ENCODE results near the gene KDSR.

DNA sequence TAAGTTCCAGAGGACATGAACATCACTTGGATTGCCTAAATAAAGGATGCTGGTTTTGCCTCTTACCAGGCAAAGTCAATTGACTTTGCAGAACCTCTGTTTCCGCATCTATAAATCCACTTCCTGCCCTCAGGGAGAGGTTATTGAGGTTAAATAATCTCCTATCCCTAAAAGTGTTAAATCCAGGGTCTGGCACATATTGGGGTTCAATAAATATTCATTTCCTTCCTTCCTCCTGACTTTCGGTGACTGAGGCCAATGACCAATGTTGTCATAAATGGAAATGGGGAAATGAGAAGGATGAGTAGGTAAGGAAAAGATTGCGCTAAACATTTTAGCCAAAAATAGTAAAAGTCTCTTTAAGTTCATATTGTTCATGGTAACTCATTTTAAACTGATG, 63.5 kb downstream of the KDSR start:
- TF ChIP-seq PHF8 (IDR thresholded peaks at IDR 0.05; ENCODE audit: borderline replicate concordance, low read depth) = no peak
- TF ChIP-seq, protein P1, sequence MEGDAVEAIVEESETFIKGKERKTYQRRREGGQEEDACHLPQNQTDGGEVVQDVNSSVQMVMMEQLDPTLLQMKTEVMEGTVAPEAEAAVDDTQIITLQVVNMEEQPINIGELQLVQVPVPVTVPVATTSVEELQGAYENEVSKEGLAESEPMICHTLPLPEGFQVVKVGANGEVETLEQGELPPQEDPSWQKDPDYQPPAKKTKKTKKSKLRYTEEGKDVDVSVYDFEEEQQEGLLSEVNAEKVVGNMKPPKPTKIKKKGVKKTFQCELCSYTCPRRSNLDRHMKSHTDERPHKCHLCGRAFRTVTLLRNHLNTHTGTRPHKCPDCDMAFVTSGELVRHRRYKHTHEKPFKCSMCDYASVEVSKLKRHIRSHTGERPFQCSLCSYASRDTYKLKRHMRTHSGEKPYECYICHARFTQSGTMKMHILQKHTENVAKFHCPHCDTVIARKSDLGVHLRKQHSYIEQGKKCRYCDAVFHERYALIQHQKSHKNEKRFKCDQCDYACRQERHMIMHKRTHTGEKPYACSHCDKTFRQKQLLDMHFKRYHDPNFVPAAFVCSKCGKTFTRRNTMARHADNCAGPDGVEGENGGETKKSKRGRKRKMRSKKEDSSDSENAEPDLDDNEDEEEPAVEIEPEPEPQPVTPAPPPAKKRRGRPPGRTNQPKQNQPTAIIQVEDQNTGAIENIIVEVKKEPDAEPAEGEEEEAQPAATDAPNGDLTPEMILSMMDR (IDR thresholded peaks at IDR 0.05) = no peak
- TF ChIP-seq RAD21 (conservative IDR thresholded peaks at IDR 0.05 in 1 of 2, IDR thresholded peaks at IDR 0.05 in 1 of 2) = no peak
- TF ChIP-seq NR3C1 (IDR thresholded peaks at IDR 0.05) = no peak
- no peak for TF ChIP-seq POLR2A (IDR thresholded peaks at IDR 0.05; ENCODE audit: low read length)
- TF ChIP-seq EP300 (IDR thresholded peaks at IDR 0.05) = no peak
- no peak for TF ChIP-seq SREBF2 (IDR thresholded peaks at IDR 0.05)
- TF ChIP-seq, protein P2, sequence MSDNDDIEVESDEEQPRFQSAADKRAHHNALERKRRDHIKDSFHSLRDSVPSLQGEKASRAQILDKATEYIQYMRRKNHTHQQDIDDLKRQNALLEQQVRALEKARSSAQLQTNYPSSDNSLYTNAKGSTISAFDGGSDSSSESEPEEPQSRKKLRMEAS (IDR thresholded peaks at IDR 0.05) = no peak
- no peak for TF ChIP-seq EHMT2 (IDR thresholded peaks at IDR 0.05; ENCODE audit: low read depth)
- no peak for TF ChIP-seq ZNF302 (CRISPR knock-in tag; IDR thresholded peaks at IDR 0.05)
- no peak for TF ChIP-seq HDAC2 (IDR thresholded peaks at IDR 0.05)
- TF ChIP-seq, protein P3, sequence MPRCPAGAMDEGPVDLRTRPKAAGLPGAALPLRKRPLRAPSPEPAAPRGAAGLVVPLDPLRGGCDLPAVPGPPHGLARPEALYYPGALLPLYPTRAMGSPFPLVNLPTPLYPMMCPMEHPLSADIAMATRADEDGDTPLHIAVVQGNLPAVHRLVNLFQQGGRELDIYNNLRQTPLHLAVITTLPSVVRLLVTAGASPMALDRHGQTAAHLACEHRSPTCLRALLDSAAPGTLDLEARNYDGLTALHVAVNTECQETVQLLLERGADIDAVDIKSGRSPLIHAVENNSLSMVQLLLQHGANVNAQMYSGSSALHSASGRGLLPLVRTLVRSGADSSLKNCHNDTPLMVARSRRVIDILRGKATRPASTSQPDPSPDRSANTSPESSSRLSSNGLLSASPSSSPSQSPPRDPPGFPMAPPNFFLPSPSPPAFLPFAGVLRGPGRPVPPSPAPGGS (IDR thresholded peaks at IDR 0.05) = no peak
- TF ChIP-seq, protein P4, sequence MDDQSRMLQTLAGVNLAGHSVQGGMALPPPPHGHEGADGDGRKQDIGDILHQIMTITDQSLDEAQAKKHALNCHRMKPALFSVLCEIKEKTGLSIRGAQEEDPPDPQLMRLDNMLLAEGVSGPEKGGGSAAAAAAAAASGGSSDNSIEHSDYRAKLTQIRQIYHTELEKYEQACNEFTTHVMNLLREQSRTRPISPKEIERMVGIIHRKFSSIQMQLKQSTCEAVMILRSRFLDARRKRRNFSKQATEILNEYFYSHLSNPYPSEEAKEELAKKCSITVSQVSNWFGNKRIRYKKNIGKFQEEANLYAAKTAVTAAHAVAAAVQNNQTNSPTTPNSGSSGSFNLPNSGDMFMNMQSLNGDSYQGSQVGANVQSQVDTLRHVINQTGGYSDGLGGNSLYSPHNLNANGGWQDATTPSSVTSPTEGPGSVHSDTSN (IDR thresholded peaks at IDR 0.05) = no peak
- TF ChIP-seq CHD4 (IDR thresholded peaks at IDR 0.05; ENCODE audit: borderline replicate concordance) = no peak

Measured in A549 (cell line).